SK-N-SH treated with all-trans-retinoic acid at 6 μM for 48 hours (cell line): Measurements from ENCODE around the gene NR2E3.

ENCODE experiments used
- BACH2 ChIP-seq: fragments of 250-450 bp; sonication (Bioruptor Pico); IDR thresholded peaks from 2 replicates; pipeline ENCODE4 v1.9.0; 2021; ENCODE audit warnings: mild to moderate bottlenecking, borderline replicate concordance
- GLIS3 ChIP-seq: fragments of 250-450 bp; sonication (Bioruptor Pico); IDR thresholded peaks from 2 replicates; pipeline ENCODE4 v1.5.0; 2020; ENCODE audit warnings: mild to moderate bottlenecking, moderate library complexity
- ISL1 ChIP-seq: fragments of 250-450 bp; sonication (Bioruptor Pico); IDR thresholded peaks from 2 replicates; pipeline ENCODE4 v2.1.2; 2022; ENCODE audit warnings: mild to moderate bottlenecking, moderate library complexity
- PPARA ChIP-seq: fragments of 250-450 bp; sonication (Bioruptor Pico); IDR thresholded peaks from 2 replicates; pipeline ENCODE4 v1.5.0; 2020; ENCODE audit warnings: mild to moderate bottlenecking, borderline replicate concordance
- TF ChIP-seq, protein P1 (sequence below): fragments of 250-450 bp; sonication (Bioruptor Pico); IDR thresholded peaks from 2 replicates; pipeline ENCODE4 v1.5.1; 2020; ENCODE audit warnings: low read depth, mild to moderate bottlenecking, moderate library complexity
- TF ChIP-seq, protein P2 (sequence below): fragments of 250-450 bp; sonication (Bioruptor Pico); IDR thresholded peaks from 2 replicates; pipeline ENCODE4 v1.8.0; 2020; ENCODE audit warnings: mild to moderate bottlenecking, moderate library complexity, borderline replicate concordance

DNA sequence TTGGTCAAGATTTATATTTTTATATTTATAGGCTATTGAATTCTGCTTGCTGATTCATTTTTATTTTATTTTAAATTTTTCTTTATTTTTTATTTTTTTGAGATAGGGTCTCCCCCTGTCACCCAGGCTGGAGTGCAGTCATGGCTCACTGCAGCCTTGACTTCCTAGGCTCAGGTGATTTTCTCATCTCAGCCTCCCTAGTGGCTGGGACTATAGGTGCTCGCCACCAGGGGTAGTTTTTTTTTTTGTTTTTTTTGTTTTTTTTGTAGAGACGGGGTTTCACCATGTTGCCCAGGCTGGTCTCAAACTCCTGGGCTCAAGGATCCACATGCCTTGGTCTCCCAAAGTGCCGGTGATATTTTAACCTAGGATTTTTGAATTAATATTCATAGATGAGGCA is 31.2 kb downstream of the NR2E3 start:
- no peak for TF ChIP-seq BACH2 (CRISPR knock-in tag)
- no peak for TF ChIP-seq PPARA (CRISPR knock-in tag)
- no peak for TF ChIP-seq GLIS3 (CRISPR knock-in tag)
- TF ChIP-seq ISL1 (CRISPR knock-in tag): no peak
- TF ChIP-seq, protein P1, sequence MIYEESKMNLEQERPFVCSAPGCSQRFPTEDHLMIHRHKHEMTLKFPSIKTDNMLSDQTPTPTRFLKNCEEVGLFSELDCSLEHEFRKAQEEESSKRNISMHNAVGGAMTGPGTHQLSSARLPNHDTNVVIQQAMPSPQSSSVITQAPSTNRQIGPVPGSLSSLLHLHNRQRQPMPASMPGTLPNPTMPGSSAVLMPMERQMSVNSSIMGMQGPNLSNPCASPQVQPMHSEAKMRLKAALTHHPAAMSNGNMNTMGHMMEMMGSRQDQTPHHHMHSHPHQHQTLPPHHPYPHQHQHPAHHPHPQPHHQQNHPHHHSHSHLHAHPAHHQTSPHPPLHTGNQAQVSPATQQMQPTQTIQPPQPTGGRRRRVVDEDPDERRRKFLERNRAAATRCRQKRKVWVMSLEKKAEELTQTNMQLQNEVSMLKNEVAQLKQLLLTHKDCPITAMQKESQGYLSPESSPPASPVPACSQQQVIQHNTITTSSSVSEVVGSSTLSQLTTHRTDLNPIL (CRISPR knock-in tag): no peak
- TF ChIP-seq, protein P2, sequence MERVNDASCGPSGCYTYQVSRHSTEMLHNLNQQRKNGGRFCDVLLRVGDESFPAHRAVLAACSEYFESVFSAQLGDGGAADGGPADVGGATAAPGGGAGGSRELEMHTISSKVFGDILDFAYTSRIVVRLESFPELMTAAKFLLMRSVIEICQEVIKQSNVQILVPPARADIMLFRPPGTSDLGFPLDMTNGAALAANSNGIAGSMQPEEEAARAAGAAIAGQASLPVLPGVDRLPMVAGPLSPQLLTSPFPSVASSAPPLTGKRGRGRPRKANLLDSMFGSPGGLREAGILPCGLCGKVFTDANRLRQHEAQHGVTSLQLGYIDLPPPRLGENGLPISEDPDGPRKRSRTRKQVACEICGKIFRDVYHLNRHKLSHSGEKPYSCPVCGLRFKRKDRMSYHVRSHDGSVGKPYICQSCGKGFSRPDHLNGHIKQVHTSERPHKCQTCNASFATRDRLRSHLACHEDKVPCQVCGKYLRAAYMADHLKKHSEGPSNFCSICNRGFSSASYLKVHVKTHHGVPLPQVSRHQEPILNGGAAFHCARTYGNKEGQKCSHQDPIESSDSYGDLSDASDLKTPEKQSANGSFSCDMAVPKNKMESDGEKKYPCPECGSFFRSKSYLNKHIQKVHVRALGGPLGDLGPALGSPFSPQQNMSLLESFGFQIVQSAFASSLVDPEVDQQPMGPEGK (CRISPR knock-in tag): no peak
